Activated CD4-positive, alpha-beta T cell treated with anti-CD3 and anti-CD28 coated beads for 48 hours (primary cell): Measurements from ENCODE around the gene WIZ.
A peak's percentile ranks its signal among the peaks of the same experiment; 100 is the strongest.
"Not testable (repeated sequence)": the region's sequence is repeated elsewhere in the genome, so short reads cannot be mapped to it uniquely, and the experiment has no call there.

ENCODE experiments used
- DNase-seq: peaks from one replicate; pipeline ENCODE4 v3.0.0-alpha.2; 2020

WIZ gene

DNA sequence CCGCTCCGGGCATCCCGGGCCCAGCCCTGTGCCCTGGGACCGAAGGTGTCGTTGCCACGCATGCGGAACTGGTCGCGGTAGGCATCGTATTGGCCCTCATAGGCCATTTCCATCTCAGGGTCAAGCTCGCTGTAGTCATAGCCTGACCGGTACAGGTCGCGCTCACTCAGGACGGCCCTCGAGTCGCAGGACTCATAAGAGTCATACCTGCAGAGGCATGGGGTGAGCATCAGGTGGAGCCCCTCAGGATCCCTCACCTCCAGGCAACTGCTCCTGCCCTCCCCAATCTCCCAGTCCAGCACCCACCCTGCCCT is 48.4 kb downstream of the WIZ start:
- DNase-seq = no peak

- no peak for DNase-seq
Measured at GRCh38 chr19:15400521-15401396, 49.0 kb downstream of the WIZ start.

DNA sequence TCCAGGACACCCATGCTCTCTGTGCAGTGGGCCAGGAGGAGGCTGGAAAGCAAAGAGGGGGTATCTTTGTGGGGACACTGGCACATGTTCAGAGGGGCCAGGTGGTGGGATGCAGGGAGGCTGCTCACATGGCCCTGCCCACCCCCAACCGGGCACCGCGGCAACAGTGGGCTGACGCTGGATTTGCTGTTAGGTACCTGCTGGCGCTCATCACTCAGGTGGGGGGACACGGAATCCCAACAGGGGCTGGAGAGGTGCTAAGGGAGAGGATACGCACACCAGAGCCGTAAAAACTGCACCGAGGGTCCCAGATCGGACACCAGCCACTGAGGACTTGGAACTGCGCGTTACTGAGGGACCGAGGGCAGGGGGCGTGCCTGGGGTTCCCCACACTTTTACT is 50.1 kb downstream of the WIZ start:
- no peak for DNase-seq

- DNase-seq = no peak
Measured at GRCh38 chr19:15399234-15399515, 50.6 kb downstream of the WIZ start.

DNA sequence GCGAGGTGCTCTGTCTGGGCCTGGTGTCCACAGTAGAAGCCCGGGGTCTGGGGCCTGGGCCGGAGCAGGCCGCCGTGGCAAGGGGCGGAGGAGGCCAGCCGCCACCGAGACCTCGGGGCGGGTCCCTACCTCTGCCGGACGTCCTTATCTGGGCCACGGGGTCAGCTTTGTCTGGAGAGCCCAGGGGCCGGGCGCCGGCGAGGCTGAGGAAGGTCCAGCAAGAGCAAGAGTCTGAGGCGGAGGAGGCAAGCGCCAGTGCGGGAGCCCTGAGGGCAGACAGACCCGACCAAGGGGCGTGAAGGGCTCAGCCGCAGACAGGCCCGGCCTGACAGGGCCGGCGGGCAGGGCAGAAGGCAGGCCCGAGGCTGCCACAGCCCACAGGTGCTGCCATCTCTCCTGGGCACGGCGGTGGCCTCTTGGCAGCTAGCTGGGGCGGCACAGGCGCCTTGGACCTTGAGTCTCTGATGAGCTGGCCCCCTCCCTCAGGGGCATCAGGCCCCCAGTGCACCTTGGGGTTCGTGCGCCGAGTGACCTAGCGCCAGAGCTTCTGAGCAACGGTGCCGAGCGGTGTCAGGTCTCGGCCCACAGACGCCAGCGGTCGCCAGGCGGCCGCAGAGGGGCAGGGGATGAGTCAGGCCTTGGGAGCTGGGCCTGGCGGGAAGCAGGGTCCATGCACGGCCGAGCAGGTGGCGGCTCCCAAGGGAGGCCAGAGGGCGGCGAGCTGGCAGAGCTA is 51.1 kb downstream of the WIZ start:
- no peak for DNase-seq

DNA sequence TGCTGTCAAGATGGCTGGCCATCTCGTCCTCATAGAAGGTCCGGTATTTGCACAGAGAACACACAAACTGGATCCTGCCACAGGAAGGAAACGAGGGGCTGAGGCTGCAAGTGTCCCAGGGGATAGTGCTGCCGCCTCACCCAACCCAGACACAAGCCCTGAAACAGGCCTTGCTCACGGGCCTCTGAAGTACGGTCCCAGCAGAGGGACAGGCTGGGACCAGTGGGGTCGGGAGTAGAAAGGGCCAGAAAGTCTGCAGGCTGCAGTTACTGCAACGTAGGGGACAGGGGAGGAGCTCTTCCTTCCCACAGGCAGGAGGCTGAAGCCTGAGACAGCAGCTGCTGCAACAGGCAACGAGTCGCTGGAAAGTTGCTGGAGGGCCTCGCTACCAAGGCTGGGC is 52.0 kb downstream of the WIZ start:
- no peak for DNase-seq

DNA sequence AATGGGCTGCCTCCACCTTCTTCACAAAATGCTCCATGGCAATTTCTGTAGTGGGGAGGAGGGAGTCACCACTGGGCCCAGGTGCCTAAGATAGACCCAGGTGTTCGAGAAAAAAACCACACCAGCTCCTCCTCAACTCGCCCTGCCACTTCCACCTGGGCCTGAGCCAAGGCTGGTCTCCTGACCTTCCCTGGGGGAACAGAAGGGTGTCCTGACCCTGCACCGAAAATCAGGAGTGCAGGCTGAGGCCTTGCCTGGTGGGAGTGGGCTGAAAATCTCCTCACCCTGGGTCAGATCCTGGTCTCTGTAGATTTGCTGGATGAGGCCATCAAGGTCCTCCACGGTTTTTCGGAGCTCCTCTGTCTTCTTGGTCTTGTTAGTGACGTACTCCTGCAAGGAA is 52.5 kb downstream of the WIZ start:
- DNase-seq = no peak

- no peak for DNase-seq
Measured at GRCh38 chr19:15396436-15396835, 53.3 kb downstream of the WIZ start.

DNA sequence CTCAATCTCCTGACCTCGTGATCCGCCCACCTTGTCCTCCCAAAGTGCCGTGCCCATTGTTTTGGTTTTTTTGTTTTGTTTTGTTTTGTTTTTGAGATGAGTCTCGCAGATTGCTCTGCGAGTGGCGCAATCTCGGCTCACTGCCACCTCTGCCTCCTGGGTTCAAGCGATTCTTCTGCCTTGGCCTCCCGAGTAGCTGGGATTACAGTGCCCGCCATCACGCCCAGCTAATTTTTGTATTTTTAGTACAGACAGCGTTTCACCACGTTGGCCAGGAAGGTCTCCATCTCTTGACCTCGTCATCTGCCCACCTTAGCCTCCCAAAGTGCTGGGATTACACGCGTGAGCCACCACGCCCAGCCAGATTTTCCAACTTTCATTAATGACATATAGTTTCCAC is 54.5 kb downstream of the WIZ start:
- DNase-seq = not testable (repeated sequence)

GRCh38 chr19:15394426-15394825 is 55.3 kb downstream of the WIZ start:
- DNase-seq = no peak

GRCh38 chr19:15393963-15394362 is 55.8 kb downstream of the WIZ start:
- DNase-seq = no peak

DNA sequence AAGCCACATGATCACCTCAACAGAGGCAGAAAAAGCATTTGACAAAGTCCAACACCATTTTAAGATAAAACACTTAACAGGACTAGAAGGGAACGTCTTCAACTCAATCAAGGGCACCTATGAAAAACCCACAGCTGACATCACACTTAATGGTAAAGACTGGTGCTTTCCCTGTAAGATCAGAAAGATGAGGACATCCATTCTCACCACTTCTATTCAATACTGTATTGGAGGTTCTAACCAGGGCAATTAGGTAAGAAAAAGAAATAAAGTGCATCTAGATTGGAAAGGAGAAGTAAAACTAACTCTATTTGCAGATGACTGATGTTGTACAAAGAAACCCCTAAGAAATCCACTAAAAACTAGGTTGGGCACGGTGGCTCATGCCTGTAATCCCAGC is 58.9 kb downstream of the WIZ start:
- DNase-seq = no peak

DNA sequence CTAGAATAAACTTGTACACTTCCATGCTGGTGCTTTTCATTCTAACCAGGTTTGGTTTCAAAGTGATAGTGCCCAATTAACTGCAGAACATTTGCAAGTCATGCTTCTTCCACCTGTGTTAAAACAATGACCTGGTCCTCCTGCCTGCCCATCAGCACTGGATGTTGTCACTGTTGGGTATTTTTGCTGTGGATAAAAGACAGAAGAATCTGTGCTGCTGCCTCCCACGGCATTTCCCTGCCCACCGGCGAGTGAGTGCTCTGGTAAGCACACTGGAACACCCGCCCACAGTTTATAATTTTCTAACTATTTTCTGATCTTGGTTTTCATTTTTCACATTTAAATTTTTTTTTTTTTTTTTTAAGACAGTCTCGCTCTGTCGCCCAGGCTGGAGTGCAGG is 67.9 kb downstream of the WIZ start:
- no peak for DNase-seq

GRCh38 chr19:15381429-15381828 is 68.3 kb downstream of the WIZ start:
- no peak for DNase-seq

GRCh38 chr19:15379999-15380647 is 69.6 kb downstream of the WIZ start:
- peak; percentile 65 for DNase-seq

- peak; percentile 98 for DNase-seq
Measured at GRCh38 chr19:15379083-15379998, 70.4 kb downstream of the WIZ start, which contains the start of gene AKAP8. Gene AKAP8 (minus strand): TSS chr19:15379787. CDS start chr19:15379731, 56 bp downstream.

GRCh38 chr19:15378534-15379082 is 71.1 kb downstream of the WIZ start:
- peak; percentile 74 for DNase-seq

DNA sequence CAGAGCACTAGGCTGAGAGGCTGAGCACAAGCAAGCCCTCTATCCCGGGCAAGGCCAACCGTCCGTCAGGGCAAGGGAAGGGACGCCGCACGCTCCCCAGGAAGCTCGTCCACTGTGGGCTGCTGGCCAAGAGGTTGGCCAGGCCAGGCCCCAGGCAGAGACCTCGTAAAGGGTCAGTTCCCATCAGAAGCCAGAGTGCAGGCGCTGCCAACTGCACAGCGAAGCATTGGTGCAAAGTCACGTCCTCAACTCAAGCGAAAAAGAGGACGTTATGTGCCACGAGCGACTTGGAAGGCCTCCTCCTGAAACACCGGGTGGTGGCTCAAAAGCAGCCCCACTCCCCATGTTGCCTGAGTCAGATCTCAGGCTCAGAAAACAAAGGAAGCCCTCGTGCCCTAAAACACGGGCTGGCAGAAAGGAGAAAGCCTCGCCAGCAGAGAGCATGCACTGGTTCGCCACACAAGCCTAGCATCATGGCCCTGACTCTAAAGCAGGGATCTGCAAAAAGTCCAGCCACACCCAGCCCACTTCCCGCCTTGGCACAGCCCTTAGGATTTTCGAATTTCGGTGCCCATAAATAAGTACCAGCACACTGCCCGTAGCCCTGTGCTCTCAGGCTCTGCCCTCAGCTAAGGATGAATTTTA is 74.8 kb downstream of the WIZ start:
- DNase-seq = no peak

GRCh38 chr19:15374105-15374651 is 75.6 kb downstream of the WIZ start:
- no peak for DNase-seq

DNA sequence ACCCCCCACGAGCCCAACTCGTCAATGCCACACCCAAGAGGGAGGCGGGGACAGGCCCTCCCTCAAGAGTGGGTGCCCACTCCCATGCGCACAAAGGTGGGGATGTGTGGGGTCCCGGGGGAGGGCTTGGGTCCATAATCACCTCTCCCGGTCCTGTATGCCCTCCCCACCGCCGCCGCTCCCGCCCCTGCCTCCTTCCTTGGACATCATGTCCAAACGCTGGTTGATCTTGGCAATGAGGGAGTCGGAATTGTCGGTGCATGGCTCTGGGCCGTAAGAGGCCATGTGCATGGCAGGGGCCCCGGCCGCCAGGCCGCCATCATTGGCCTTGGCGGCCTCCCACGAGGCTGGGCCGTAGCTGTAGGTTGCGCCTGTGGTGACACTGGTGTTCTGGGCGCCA is 76.1 kb downstream of the WIZ start:
- no peak for DNase-seq

- no peak for DNase-seq
Measured at GRCh38 chr19:15372891-15373301, 76.9 kb downstream of the WIZ start.

DNA sequence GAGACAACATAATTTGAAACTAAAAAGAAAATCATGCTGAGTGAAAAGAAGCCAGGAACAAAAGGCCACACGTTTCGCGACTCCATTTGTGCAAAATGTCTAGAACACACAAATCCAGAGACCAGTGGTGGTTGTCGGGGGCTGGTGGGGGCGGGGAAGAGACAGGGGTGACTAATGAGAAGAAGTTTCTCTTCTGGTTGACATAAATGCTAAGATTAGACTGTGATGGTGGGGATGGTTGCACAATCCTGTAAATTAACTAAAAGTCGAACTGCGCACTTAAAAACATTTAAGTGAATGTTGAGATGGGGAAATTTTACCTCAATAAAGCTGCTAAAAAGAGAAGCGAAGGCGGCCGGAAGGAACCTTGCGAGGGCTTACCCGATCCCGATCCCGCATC is 77.3 kb downstream of the WIZ start:
- DNase-seq = peak; percentile 42
